Stimulated activated naive CD8-positive, alpha-beta T cell treated with anti-CD3 and anti-CD28 coated beads, Interleukin-15, amount 100 ng/mL, for 72 hours (primary cell): Measurements from ENCODE around the gene SMG9.
A peak's percentile ranks its signal among the peaks of the same experiment; 100 is the strongest.
"Not testable (repeated sequence)": the region's sequence is repeated elsewhere in the genome, so short reads cannot be mapped to it uniquely, and the experiment has no call there.

ENCODE experiments used
- ATAC-seq: fragments of 150-1000 bp; cut with Tn5 transposase; 2 replicates; pipeline ENCODE4 v1.10.0; 2021; ENCODE audit warnings: mild to moderate bottlenecking, moderate library complexity
- DNase-seq, 2 donors: peaks; one replicate each; pipeline ENCODE4 v3.0.0; 2021 to 2022
- H3K27ac Mint-ChIP-seq, 2 donors: one replicate each; pipeline ENCODE4 v1.8.0; 2022; ENCODE audit warnings: mild to moderate bottlenecking in 2 of 2, mixed read lengths in 2 of 2, moderate library complexity in 2 of 2
- H3K27me3 Mint-ChIP-seq: one replicate; pipeline ENCODE4 v1.8.0; 2022; ENCODE audit warnings: mixed read lengths
- H3K4me1 Mint-ChIP-seq: one replicate; pipeline ENCODE4 v1.8.0; 2022; ENCODE audit warnings: mild to moderate bottlenecking, mixed read lengths
- H3K4me3 Mint-ChIP-seq, 2 donors: one replicate each; pipeline ENCODE4 v1.8.0; 2022; ENCODE audit warnings: mild to moderate bottlenecking in 2 of 2, mixed read lengths in 2 of 2, moderate library complexity in 1 of 2
- H3K9me3 Mint-ChIP-seq, 2 donors: one replicate each; pipeline ENCODE4 v1.8.0; 2022; ENCODE audit warnings: mixed read lengths in 2 of 2

The SMG9 gene

DNA sequence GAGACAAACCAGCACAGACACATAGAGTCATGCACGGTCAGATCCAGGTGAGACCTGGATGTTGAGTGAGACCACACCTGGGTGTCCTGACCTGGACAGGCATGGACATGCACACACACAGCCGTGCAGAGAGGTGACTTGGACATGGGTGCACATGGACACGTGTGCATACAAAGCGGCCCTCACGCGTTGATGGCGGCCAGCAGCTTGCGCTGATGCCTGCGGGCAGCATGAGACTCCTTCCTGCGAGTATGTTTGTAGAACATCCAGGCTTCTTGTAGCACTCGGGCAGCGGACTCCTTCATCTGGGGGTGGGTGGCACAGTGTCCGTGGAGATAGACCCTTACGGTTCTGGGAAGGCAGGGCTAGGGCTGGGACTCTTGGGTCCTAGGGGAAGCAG is 14.5 kb upstream of the SMG9 start:
- Mint-ChIP-seq H3K9me3 (no peaks in the 10 kb centered on the region), H3K27ac (no peak overlapping the region), H3K4me3 (no peak overlapping the region), H3K27me3 (no peaks in the 10 kb centered on the region), H3K4me1 (peaks cover 54% of the 10 kb centered on the region)
- ATAC-seq: no peak
- no peak for DNase-seq

DNA sequence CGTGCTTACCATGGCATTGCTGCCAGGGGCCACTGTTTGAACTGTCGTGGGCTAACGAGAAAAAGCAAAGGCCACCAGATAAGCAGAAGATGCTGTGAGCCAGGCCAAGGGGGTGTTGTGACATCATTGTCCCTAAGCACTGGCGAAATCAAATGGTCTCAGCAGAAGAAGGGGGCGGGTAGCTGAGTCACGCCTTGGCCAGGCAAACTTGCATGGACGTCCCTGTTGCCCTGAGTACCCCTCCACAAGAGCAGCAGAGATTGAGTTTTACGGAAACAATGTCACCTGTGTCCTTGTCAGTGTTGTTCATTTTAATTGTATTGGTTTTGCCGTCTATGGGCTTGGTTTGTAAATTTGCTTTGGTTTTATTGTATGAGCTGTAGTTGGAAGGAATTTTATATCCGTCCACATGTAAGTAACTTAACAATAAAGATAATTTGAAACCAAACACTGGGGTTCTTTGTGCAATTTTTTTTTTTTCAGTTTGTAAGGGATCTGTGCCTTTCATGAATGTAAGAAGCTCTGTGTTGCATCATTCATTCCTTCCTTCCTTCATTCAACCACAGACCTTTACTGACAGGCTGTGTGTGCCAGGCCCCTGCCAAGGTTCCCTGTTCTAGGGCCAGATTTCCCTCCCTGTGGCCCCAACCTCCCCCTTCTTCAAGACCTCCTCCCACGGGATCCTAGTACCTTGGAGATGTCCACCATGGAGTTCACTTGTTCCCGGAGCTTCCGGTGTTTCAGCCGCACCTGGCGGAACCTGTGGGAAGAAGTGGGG is 13.7 kb upstream of the SMG9 start:
- H3K27me3 Mint-ChIP-seq: no peaks in the 10 kb centered on the region
- no peak for ATAC-seq
- H3K4me3 Mint-ChIP-seq: no peak overlapping the region
- peaks cover 62% of the 10 kb centered on the region for H3K4me1 Mint-ChIP-seq
- H3K9me3 Mint-ChIP-seq: no peaks in the 10 kb centered on the region
- H3K27ac Mint-ChIP-seq: peak overlapping the region in 1 of 2 donors; percentile 71
- no peak for DNase-seq

- no peaks in the 10 kb centered on the region for H3K9me3 Mint-ChIP-seq
- DNase-seq: no peak
- ATAC-seq: no peak
- no peaks in the 10 kb centered on the region for H3K27me3 Mint-ChIP-seq
- H3K4me1 Mint-ChIP-seq: peaks cover 68% of the 10 kb centered on the region
- H3K27ac Mint-ChIP-seq: no peak overlapping the region
- no peak overlapping the region for H3K4me3 Mint-ChIP-seq
These were observed 13.1 kb upstream of the SMG9 start for GRCh38 chr19:43767818-43768217.

GRCh38 chr19:43767316-43767715 is 12.6 kb upstream of the SMG9 start:
- Mint-ChIP-seq H3K4me1 (peaks cover 73% of the 10 kb centered on the region), H3K27ac (no peak overlapping the region), H3K4me3 (no peak overlapping the region), H3K9me3 (no peaks in the 10 kb centered on the region), H3K27me3 (no peaks in the 10 kb centered on the region)
- DNase-seq: no peak
- ATAC-seq: no peak

DNA sequence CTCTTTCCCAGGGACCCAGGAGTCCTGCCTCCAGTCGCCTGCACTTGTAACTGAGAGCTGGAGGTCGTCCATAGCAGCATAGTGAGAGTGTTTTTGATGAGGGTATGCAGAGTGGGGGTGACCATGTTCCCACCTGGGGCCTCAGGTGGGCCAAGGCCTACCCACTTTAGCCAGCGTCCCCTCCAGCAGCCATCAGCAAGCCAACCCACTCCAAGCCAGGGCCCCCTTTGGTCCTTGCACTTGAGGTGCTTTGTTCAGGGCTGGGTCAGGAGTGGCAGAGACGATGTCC is 11.9 kb upstream of the SMG9 start:
- no peaks in the 10 kb centered on the region for H3K27me3 Mint-ChIP-seq
- ATAC-seq (no peak), DNase-seq (no peak)
- H3K4me1 Mint-ChIP-seq: peaks cover 80% of the 10 kb centered on the region
- no peaks in the 10 kb centered on the region for H3K9me3 Mint-ChIP-seq
- peak overlapping the region; percentile 63 to 72 for H3K4me3 Mint-ChIP-seq
- peak overlapping the region; percentile 90 to 91 for H3K27ac Mint-ChIP-seq

GRCh38 chr19:43765109-43765876 is 10.5 kb upstream of the SMG9 start:
- peak overlapping the region; percentile 90 to 91 for H3K27ac Mint-ChIP-seq
- ATAC-seq (peak; percentile 89), DNase-seq (peak; percentile 75 to 94)
- H3K9me3 Mint-ChIP-seq: no peaks in the 10 kb centered on the region
- H3K4me1 Mint-ChIP-seq: peaks cover 81% of the 10 kb centered on the region
- no peaks in the 10 kb centered on the region for H3K27me3 Mint-ChIP-seq
- H3K4me3 Mint-ChIP-seq: peak overlapping the region; percentile 63 to 72

DNA sequence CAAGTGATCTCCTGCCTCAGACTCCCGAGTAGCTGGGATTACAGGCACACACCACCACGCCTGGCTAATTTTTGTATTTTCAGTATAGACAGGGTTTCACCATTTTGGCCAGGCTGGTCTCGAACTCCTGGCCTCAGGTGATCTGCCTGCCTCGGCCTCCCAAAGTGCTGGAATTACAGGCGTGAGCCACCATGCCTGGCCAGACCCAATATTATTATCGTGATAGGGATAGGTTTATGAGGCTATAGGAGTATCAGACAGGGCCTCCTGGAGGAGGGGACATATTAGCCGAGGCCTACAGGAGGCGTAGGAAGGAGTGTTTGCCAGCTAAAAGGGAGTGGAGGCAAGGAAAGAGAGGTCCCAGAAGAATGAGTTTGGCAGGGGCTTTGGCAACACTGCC is 9.9 kb upstream of the SMG9 start:
- H3K27me3 Mint-ChIP-seq, DNase-seq, H3K9me3 Mint-ChIP-seq, ATAC-seq: not testable (repeated sequence)
- peak overlapping the region; percentile 77 to 90 for H3K27ac Mint-ChIP-seq
- H3K4me3 Mint-ChIP-seq: peak overlapping the region; percentile 63 to 72
- peaks cover 83% of the 10 kb centered on the region for H3K4me1 Mint-ChIP-seq

DNA sequence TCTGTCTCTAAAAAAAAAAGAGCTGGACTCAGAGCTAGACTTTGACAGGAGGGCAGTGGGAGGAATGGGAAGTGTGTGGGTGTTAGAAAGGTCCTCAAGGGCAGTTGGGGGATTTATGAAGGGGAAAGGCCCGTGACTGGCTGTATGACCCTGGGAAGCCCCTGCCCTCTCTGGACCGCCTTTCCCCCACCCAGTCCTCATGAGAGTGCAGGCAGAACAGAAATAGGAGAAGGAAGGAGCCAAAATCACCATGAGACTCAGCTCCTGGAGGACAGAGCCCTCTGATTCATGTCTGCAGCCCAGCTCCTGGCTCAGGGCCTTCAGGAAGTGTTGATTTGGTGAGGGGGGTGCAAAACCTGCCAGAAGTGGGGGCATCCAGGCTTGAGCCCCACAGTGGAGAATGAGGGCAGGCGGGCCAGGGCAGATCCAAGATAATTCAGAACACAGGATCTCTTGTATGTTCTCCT is 8.7 kb upstream of the SMG9 start:
- peaks cover 80% of the 10 kb centered on the region for H3K4me1 Mint-ChIP-seq
- DNase-seq (peak in 1 of 2 donors; percentile 41), ATAC-seq (no peak)
- peak overlapping the region; percentile 60 to 61 for H3K4me3 Mint-ChIP-seq
- H3K9me3 Mint-ChIP-seq: no peaks in the 10 kb centered on the region
- peak overlapping the region; percentile 62 to 79 for H3K27ac Mint-ChIP-seq
- no peaks in the 10 kb centered on the region for H3K27me3 Mint-ChIP-seq

- no peak for DNase-seq
- Mint-ChIP-seq H3K27ac (no peak overlapping the region), H3K27me3 (no peaks in the 10 kb centered on the region), H3K9me3 (no peaks in the 10 kb centered on the region), H3K4me1 (peaks cover 77% of the 10 kb centered on the region), H3K4me3 (no peak overlapping the region)
- no peak for ATAC-seq
These were observed 8.1 kb upstream of the SMG9 start for GRCh38 chr19:43762814-43763213.

DNA sequence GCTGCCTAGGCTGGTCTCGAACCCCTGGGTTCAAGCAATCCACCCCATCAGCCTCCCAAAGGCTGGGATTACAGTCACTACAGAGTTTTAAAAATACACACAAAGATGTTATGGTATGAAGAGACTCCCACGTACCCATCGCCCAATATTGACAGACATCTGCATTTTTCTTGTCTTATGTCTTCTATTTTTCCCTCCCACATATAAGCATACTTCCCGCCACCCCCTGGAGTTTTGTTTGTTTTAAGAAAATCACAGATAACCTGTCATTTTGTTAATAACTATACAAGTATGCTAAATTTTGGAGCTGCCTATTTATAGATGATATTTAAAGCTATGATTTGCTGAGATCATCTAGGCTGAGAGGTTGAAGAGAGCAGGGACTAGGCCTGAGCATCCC is 6.2 kb upstream of the SMG9 start:
- H3K4me1 Mint-ChIP-seq: peaks cover 76% of the 10 kb centered on the region
- H3K9me3 Mint-ChIP-seq: no peaks in the 10 kb centered on the region
- no peak overlapping the region for H3K4me3 Mint-ChIP-seq
- H3K27ac Mint-ChIP-seq: no peak overlapping the region
- ATAC-seq (no peak), DNase-seq (no peak)
- H3K27me3 Mint-ChIP-seq: no peaks in the 10 kb centered on the region

GRCh38 chr19:43759515-43759914 is 4.8 kb upstream of the SMG9 start:
- Mint-ChIP-seq H3K9me3 (no peaks in the 10 kb centered on the region), H3K27me3 (no peaks in the 10 kb centered on the region), H3K4me1 (peaks cover 64% of the 10 kb centered on the region), H3K4me3 (no peak overlapping the region), H3K27ac (no peak overlapping the region)
- DNase-seq (no peak), ATAC-seq (no peak)

DNA sequence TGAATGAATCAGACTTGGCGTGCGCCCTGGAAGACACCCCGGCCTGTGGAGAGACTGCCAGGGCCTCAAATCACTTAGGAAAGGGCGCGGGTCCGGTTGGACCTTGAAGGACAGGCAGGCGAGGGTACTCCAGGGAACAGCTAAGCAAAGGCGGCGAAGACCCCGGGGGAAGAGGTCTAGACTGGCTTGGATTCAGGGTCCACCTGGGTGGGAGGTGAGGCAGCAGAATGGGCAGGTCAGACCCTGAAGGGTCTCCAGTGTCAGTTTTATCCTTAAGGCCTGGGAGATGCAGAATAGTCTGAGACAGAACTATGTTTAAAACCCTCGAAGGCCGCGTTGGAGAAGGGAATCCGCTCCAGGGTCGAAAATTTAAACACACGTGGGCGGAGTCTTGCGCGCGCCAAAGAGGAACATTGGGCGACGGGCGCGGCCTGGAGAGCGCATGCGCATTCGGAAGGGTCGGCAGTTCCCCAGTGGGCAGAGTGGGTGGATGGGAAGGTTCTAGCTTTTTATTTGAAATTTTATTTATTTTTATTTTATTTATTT is 567 bp upstream of the SMG9 start:
- ATAC-seq: no peak
- Mint-ChIP-seq H3K4me3 (peak overlapping the region; percentile 89 to 97), H3K4me1 (peaks cover 63% of the 10 kb centered on the region), H3K27me3 (no peaks in the 10 kb centered on the region), H3K9me3 (peaks cover 0 to 6% of the 10 kb centered on the region in 2 donors), H3K27ac (peak overlapping the region; percentile 98 to 100)
- peak; percentile 77 to 84 for DNase-seq

DNA sequence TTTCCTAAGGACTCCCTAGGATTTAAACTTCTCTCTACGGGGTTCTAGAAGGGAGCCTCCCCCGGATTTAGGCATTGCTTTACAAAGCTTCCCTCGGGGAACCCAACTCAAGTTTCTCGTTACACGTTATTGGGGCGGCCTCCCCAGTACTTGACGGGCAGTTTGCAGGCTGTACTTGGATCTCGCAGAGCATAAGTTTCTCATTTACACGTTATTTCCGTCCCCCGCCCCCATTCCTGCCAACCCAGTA is 584 bp downstream of the SMG9 start:
- H3K4me3 Mint-ChIP-seq: peak overlapping the region; percentile 89 to 97
- peaks cover 0 to 6% of the 10 kb centered on the region in 2 donors for H3K9me3 Mint-ChIP-seq
- H3K4me1 Mint-ChIP-seq: peaks cover 57% of the 10 kb centered on the region
- no peak for DNase-seq
- H3K27me3 Mint-ChIP-seq: no peaks in the 10 kb centered on the region
- peak; percentile 84 for ATAC-seq
- H3K27ac Mint-ChIP-seq: peak overlapping the region; percentile 98 to 100

DNA sequence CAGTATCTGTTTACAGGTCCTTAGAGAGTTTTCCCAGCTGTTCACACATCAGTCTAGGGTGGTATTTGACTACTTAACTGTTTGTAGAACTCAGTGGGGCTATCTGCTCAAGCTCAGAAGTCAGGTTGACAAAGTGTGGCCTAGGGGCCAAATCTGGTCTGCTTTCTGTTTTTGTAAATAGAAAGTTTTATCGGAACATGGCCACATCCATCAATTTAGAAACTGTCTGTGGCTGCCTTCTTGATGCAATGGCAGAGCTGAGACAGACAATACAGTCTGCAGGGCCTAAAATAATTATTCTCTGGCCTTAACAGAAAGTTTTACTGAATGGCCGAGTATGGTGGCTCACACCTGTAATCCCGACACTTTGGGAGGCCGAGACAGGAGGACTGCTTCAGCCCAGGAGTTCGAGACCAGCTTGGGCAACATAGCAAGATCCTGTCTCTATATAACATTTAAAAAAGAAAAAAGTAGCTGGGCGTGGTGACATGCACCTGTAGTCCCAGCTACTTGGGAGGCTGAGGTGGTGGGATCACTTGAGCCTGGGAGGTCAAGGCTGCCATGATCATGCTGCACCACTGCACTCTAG is 2.4 kb downstream of the SMG9 start:
- peak in 1 of 2 donors; percentile 54 for DNase-seq
- Mint-ChIP-seq H3K27ac (peak overlapping the region in 1 of 2 donors; percentile 96), H3K4me3 (peak overlapping the region; percentile 89 to 97), H3K27me3 (no peaks in the 10 kb centered on the region), H3K4me1 (peaks cover 51% of the 10 kb centered on the region), H3K9me3 (peaks cover 0 to 6% of the 10 kb centered on the region in 2 donors)
- peak; percentile 3 for ATAC-seq

DNA sequence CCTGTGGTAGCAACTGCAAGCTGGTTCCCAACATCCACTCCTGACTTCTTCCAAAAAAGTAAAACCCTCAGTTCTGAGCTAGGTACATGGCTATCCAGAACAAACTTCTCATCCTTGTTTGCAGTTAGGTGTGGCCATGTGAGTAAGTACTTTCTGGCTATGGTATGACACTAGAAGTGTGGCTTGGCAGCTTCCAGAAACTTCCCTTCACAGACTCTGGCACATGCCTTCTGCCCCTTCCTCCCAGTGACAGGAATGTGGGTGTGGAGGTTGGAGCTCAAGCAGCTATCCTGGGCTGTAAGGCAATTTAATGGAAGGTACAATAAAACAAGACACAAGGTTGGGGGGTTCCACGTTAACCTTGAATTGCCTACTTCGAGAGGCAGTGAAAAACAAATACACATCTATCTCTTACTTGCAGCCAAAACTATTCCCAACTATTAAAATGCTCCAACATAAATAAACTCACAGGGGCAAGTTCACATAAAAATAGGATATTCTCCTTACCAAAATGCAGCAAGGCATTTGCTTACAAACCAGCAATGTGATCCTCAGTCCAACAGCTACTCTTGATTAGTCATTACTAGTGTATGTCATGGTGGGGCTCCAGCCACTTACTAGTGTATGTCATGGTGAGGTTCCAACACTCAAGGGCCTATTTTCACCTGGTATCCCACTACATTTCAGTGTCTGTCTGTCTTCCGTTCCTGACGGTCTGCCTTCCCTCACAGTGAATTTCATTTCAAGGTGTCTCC is 3.1 kb downstream of the SMG9 start:
- Mint-ChIP-seq H3K27me3 (no peaks in the 10 kb centered on the region), H3K4me3 (peak overlapping the region in 1 of 2 donors; percentile 77), H3K9me3 (peaks cover 0 to 6% of the 10 kb centered on the region in 2 donors), H3K4me1 (peaks cover 44% of the 10 kb centered on the region), H3K27ac (peak overlapping the region in 1 of 2 donors; percentile 96)
- no peak for DNase-seq
- ATAC-seq: no peak
